GM19193 (cell line): ENCODE measurements around the gene GYG1.

Experiments used
- POLR2A ChIP-seq: IDR thresholded peaks from 4 replicates; pipeline ENCODE4 v1.6.1; 2011; ENCODE audit not compliant: insufficient read depth, insufficient read length; ENCODE audit errors: extremely low read depth

GYG1 gene

DNA sequence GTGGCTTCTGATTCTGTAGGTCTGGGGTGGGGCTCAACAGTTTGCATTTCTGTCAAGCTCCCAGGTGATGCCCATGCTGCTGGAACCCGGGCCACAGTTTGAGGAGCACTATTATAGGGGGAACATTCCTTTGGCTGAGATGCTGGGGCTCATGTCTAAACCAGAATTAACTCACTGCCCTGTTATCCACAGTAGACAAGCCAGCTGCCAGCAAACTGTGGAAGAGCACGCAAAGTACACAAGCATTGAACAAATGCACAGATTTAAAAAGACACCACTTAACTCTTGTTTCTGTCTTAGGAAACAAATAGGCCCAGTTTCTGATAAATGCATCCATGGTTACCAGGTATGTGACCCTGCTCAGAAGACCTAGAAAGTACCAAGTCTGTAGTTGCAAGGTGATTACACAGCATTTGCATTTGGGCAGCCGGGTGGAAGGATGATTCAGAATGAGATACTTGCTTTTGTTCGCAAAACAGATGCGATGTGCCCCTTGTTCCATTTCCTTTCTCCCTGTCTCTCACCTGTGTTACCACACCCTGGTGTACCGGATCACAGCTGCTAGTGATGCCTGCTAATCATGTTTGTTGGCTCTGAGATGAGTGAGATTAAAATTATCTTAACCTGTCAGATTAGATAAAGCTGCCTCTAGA is 12.4 kb downstream of the GYG1 start:
- no peak for TF ChIP-seq POLR2A

DNA sequence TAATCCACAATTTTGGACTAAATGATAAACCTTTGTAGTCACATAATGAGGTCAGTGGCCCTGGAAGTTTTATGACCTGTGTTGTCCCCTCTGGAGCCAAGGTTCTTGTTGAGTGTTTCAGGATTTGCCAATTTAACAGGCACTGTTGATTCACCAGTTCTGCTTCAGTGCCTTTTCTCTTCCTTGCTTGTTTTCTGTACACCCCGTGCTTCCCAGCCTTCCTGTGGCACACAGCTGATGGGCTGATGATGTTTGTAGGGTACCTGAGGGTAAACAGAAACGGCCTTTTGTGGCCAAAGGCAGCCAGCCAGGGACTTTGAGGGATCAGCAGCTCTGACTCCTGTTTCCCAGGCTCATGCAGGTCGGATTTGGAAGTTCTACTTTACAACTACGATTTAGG is 13.3 kb downstream of the GYG1 start:
- no peak for TF ChIP-seq POLR2A

DNA sequence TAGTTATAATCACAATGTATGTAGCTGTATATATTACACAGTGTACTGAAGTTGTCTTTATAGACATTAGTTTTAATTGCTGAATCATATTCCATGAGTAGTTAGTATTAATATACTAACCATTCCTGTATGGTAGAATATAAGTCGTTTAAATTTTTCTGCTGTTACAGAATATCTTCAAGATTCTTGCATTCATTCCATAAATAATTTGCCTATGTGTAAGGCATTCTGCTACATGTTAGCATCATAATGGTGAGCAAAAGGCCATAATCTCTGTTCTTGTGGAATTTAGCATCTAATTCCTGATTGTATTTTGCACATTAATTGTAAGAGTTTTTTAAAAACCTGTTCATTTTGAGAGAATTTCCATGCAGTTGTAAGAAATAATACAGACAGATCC is 14.1 kb downstream of the GYG1 start:
- no peak for TF ChIP-seq POLR2A

DNA sequence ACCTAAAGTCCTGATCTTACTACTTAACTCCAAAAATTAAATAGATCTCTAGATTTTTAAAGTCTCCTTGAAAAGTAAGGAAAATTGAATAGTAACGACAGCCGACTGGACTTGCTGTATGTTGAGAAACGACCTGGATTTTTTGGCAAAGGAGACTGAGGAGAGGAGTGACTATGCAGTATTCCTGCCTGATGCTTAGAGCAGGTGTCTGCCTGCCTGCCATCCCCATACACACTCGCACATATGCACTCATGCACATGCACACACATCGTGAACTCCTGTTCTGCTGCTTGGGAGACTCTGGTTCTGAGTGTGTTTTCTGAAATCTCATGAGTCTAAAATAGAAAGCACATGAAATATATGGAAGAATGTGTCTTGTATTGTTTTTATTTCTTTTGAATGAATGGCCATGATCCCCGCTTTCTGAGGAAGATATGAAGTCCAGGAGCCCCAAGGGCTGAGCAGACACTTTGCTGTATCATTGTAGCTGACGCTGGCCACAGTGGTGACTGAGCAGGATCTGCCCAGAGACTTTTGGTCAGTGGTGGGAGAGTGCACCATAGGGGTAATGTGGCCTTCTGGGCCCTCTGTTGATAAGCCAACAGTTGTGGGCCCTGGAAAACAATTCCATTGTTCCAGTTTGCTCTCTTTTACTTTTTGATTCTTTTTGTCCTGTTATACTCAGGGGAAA is 16.4 kb downstream of the GYG1 start:
- TF ChIP-seq POLR2A = no peak

DNA sequence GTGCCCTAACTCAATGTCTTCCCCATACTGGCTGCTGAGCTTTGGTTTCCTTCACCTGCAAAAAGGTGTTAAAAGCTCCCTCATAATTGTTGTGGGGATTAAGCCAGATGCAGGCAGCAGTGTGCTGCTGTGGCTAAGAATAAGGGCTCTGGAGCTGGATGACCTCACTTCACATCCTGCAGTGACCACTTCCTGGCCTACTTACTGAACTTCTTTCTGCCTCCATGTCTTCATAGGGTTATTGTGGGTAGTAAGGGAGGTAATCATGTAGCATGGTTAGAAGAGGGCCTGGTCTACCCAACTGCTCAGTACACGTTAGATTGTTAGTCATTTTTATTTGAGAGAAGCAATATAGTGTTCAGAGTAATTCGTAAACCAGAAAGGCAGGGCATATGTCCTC is 18.4 kb downstream of the GYG1 start:
- no peak for TF ChIP-seq POLR2A

DNA sequence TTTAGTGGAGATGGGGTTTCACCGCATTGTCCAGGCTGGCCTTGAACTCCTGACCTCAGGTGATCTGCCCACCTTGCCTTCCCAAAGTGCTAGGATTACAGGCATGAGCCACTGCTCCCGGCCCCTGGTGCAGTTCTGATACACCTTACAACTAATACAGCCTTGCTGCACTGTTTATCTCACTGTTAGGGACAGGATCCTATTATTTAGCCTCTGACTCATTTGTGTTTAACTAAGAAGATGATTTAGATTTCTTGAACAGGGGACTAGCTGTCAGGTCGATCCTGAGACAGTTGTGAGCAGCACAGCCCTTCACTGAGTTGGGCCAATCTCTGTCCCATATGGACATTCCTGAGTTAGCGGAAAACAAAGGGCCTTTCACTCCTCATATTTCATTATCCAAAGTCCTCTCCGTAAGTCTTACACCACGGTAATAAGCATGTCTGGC is 19.2 kb downstream of the GYG1 start:
- TF ChIP-seq POLR2A = no peak

DNA sequence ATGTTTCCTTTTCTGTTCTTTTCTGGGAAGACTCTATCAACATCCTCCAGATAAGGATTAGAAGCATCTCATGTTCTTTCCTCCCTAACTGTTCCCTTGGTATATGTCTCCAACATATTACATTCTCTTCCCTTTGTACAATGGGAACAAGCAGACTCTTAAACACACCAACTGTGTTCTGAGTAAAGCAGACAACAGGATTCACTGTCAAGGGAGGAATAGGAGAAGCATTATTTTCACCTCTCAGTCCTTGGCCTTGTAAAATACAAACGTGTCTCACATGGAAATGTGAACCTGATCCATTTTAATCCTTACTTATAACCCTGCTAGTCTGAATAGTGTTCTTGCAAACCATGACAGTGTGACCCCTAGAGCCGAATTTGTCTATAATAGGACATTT is 19.6 kb downstream of the GYG1 start:
- TF ChIP-seq POLR2A = no peak

DNA sequence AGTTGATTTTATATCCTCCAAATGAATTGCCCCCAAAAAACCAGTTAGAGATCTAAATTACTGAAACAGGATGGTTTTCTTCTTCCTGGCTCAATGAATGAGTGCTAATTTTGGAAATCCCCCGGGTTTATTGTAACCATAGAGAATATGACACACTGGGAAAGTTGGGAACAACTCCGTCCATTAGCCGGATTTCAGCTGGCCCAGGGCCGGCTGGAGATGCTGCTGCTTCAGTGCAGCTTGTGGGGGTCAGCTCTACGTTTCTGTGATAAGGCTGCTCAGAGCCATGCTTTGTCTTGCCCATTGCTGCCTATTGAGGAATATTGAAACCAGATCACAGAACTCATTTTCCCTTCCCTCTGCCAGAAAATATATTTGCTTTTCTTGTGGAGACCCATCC is 20.3 kb downstream of the GYG1 start:
- no peak for TF ChIP-seq POLR2A

DNA sequence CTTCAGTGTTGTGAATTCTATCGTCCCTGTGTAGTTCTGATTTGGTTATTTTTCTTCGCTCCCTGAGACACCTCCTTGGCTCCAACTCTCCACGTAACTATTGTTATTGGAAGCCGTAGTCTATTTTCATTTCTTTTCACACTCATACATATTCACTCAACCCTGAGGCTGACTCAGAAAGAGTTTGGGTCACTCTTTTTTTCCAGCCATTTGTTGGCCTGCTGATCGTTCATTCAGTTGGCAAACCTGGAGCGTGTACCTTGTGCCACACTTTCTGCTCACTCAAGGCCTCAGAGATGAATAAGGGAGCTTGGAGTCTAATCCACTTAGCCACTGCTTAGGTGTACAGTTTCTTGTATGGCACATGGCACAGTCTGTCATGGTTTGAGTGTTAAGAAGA is 22.4 kb downstream of the GYG1 start:
- TF ChIP-seq POLR2A = no peak

DNA sequence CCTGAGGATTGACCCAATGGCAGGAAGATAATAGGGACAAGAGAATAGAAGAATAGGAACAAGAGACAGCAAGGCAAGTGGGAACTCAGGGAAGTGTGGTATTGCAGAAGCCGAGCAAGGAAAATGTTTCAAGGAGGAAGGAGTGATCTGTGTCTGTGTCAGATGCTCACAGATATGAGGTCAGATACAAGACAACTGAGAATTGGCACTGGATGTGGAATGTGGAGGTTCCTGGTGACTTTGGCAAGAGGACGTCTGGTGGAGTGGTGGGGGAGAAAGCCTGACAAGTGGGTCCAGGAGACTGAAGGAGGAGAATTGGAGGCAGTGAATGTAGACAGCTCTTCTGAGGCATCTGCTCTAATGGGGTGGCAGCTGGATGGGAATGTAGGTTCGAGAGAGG is 24.1 kb downstream of the GYG1 start:
- TF ChIP-seq POLR2A = no peak

DNA sequence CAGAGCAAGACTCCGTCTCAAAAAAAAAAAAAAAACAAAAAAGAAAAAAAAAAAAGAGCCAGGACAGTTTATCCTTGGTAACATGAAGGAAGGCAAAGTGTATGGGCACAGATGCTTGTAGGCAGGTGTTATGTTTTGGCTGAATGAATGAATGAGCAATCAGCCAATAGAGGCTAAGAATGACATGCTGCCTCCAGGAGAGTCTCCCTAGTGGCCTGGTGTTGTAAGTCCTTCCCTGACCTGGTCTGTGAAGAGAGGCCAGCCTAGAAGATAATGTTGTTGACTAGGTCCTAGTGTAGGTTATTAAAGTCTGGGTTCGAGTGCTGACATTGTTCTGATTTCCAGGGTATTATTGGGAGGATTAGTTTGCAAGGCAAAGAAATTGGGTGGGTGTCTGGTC is 24.9 kb downstream of the GYG1 start:
- no peak for TF ChIP-seq POLR2A

DNA sequence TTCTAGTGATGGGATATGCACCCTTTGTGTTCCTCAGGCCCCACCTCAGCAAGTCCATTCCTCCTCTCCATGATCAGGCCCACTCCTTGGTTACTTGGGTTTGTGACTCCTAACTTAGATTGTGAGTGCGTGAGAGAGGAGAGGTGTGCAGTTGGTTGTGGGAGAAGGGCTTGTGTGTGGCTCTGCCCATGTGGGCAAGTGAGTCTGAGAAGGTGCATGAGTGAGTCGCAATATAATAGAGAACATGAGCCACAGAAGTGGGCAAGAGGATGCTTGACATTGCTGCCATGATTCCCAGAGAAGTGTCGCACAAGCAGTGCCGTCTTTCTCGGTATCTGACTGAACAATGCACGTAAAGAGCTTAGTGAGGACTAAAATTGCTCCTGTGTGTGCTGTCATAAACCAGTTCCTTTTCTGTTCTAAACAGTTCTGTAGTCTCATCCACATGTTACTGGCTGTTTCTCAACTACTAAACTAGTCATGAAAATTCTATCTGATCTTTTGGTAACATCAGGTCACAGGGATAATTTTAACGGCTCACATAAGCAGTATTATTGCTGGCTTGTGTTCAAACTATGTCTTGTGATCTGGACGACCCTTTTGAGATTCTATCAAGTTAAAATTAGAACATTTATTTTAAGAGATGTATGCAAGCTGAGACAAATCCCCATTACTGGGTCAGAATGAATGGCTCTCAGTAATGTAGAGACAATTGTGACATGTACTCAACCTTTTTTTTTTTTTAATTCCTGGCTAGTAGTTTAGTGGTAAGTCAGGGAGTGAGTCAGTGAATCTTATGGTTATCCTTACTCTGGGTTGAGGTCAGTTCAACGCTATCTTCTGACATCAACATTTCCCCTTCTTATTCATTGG is 25.6 kb downstream of the GYG1 start:
- no peak for TF ChIP-seq POLR2A

DNA sequence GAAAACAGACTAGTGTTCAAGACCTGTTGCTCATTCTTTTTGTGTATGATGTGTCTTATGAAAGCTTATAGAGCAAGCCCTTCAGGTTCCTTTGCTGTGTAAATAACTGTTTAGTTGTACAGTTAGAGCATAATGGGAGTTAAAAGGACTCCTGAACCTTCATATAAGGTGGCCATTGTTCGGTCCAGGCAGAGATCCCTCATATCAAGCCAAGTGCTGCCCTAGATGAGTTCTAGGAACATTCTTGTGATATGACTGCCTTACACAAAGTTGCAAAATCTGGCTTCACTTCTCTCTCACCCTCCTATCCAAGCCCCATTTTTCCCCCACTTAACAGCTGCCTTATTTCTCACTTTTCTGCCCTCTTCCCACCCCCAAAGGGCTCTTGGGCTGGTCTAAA is 26.9 kb downstream of the GYG1 start:
- no peak for TF ChIP-seq POLR2A

DNA sequence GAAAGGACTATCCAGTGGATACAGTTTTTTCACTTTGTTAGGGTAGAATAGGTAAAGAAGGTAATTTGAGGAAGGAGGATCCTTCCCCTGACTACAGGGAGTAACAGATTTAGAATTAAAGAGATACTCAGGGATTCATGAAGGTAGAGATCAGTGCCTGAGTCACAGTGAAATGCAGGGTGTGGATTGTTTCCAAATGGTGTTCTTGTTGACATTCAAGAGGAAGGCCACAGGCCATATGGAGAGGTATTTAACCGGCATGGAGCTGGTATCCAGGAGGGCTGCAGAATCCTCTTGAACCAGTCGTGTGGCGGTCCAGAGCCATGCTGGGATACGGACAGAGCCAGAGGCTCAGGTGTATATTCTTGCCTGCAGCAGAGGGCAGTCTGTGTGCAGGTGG is 28.2 kb downstream of the GYG1 start:
- no peak for TF ChIP-seq POLR2A

DNA sequence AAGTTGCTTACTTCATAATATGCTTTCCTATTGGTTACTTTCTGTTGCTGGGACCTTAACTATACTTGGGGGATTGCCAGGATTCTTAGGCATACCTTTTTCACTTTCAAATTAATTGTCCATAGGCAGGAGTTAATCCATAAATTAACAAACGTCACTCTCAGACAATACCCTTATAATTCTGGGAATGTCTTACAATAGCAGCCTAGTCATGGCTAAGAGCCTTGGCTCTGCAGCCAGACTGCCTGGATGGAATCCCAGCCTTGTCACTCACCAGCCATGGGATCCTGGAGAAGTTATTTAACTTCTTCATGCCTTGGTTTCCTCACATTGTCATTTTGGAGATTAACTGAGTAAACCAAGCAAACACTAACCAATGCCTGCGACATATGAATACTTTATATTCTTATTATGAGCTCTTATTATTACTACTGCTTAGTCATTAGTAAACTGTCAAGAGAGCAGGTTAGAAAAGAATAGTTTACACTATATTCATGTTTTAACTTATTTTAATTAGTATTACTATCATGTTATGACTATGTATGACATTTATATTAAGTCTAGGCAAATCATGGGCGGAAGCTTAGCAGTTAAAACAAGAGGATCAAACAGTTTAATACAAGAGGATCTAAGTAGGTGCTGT is 29.0 kb downstream of the GYG1 start:
- TF ChIP-seq POLR2A = no peak

DNA sequence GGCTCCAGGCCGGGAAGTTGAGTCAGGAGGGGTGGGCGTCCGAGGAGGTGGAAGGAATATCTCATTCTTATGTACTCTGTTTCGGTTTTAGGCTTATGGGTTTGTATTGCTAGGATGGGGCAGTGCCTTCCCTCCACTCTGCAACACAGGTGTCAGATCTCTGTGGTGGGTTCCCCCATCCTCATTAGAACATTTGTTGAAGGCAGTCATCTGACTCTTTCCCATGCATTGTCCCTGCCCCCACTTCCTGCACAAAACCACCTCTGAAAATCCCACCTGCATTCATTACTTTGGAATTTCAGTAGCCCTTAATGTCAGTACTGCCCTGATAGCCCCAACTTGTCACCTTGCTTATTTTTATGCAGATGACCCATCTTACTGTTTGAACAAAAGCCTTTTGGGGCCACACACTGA is 29.5 kb downstream of the GYG1 start:
- no peak for TF ChIP-seq POLR2A

DNA sequence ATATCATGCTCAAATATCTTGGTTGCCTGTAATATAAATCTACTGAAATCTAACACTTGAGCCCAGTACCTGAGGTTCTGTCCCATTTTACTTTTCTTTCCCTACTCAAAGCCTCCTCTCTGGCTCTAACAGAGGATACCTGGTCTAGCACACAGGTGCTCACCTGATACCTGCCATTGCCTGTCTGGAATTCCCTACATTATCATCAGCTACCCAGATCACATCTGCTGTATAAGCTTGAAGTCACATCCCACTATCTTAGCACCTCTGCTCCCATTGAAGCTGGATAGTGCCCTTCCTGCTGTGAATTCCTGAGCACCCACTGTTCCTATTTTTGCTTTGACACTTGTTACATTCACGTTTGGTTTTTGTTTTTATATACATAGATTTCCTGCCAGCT is 30.5 kb downstream of the GYG1 start:
- no peak for TF ChIP-seq POLR2A
